IPS DF 6.9 (cell line): ENCODE measurements around the gene ASIC4.

Source experiments
- DNase-seq: peaks from one replicate; pipeline ENCODE4 v3.0.0-alpha.2; 2013; ENCODE audit warnings: low read depth, low spot score
- H3K27ac ChIP-seq: one replicate; pipeline ENCODE4 v1.5.1; 2013; ENCODE audit warnings: low read length, control low read depth
- H3K27me3 ChIP-seq: 2 replicates; pipeline ENCODE4 v1.6.1; 2013; ENCODE audit warnings: mild to moderate bottlenecking, low read length; ENCODE audit not compliant: control insufficient read depth, insufficient read depth
- H3K36me3 ChIP-seq: 2 replicates; pipeline ENCODE4 v1.6.1; 2013; ENCODE audit warnings: low read length; ENCODE audit not compliant: control insufficient read depth, insufficient read depth
- H3K4me1 ChIP-seq: 2 replicates; pipeline ENCODE4 v1.6.1; 2013; ENCODE audit warnings: low read length; ENCODE audit not compliant: control insufficient read depth, insufficient read depth
- H3K4me3 ChIP-seq: 2 replicates; pipeline ENCODE4 v1.5.1; 2013; ENCODE audit warnings: mild to moderate bottlenecking, low read length
- H3K9me3 ChIP-seq: 2 replicates; pipeline ENCODE4 v1.6.1; 2013; ENCODE audit warnings: low read length, inconsistent platforms; ENCODE audit not compliant: control insufficient read depth, insufficient read depth
- WGBS: extraction: QIAGEN DNeasy Blood & Tissue Kit; methylation state at CpG from one replicate; pipeline ENCODE4 v1.1.7; 2013; ENCODE audit warnings: mixed read lengths, missing lambda C conversion rate; ENCODE audit not compliant: insufficient read length, insufficient coverage; 5-methylcytosine and 5-hydroxymethylcytosine counted together

The ASIC4 gene

GRCh38 chr2:219543596-219544358 lies 29.5 kb downstream of the ASIC4 start, which contains the start of the genes CHPF and TMEM198:
Gene CHPF (minus strand): TSS chr2:219543809. CDS start chr2:219543538, 271 bp downstream.
Gene TMEM198 (plus strand): TSS chr2:219544028. CDS start chr2:219544728, 700 bp downstream.
- Histone ChIP-seq H3K27ac (no peak within 1 kb of the TSS), H3K9me3 (no peaks in the 10 kb centered on the region), H3K36me3 (peaks cover 22% of the 10 kb centered on the region), H3K27me3 (no peaks in the 10 kb centered on the region), H3K4me3 (peak within 1 kb of the TSS; percentile 97), H3K4me1 (0 out of 2 replicates have a peak, but pooled peaks cover 3% of the 10 kb centered on the region)
- DNase-seq: peak; percentile 94
- WGBS: no CpG with 5 or more reads among the region's 75 CpGs

- no peaks in the 10 kb centered on the region for H3K9me3 ChIP-seq
- H3K27me3 ChIP-seq: no peaks in the 10 kb centered on the region
- DNase-seq: no peak
- peak overlapping the region; percentile 40; the same call in 1 of the 2 replicates for H3K4me3 ChIP-seq
- no peak overlapping the region for H3K27ac ChIP-seq
- H3K4me1 ChIP-seq: 0 out of 2 replicates have a peak, but pooled peaks cover 3% of the 10 kb centered on the region
- H3K36me3 ChIP-seq: peaks cover 17% of the 10 kb centered on the region
- WGBS: no CpG with 5 or more reads among the region's 9 CpGs
These were observed 30.3 kb downstream of the ASIC4 start for GRCh38 chr2:219544567-219544966.

- no peaks in the 10 kb centered on the region for H3K9me3 ChIP-seq
- H3K36me3 ChIP-seq: peaks cover 8% of the 10 kb centered on the region
- WGBS: no CpG with 5 or more reads among the region's 3 CpGs
- no peak for DNase-seq
- H3K27ac ChIP-seq: no peak overlapping the region
- 0 out of 2 replicates have a peak, but pooled peaks cover 3% of the 10 kb centered on the region for H3K4me1 ChIP-seq
- no peak overlapping the region for H3K4me3 ChIP-seq
- H3K27me3 ChIP-seq: no peaks in the 10 kb centered on the region
These were observed 31.1 kb downstream of the ASIC4 start for GRCh38 chr2:219545295-219545942.

- no CpG with 5 or more reads among the region's 4 CpGs for WGBS
- no peak for DNase-seq
- H3K27me3 ChIP-seq: no peaks in the 10 kb centered on the region
- no peak overlapping the region for H3K27ac ChIP-seq
- H3K4me3 ChIP-seq: no peak overlapping the region
- 0 out of 2 replicates have a peak, but pooled peaks cover 5% of the 10 kb centered on the region for H3K4me1 ChIP-seq
- no peaks in the 10 kb centered on the region for H3K9me3 ChIP-seq
- peaks cover 7% of the 10 kb centered on the region; the same call in 1 of the 2 replicates for H3K36me3 ChIP-seq
These were observed 31.7 kb downstream of the ASIC4 start for GRCh38 chr2:219545943-219546352.

- H3K27me3 ChIP-seq: no peaks in the 10 kb centered on the region
- WGBS: no CpG with 5 or more reads among the region's 26 CpGs
These were observed 33.3 kb downstream of the ASIC4 start for GRCh38 chr2:219547621-219548020.

GRCh38 chr2:219548990-219549389 lies 34.7 kb downstream of the ASIC4 start:
- no peak for DNase-seq
- Histone ChIP-seq H3K9me3 (no peaks in the 10 kb centered on the region), H3K4me3 (no peak overlapping the region), H3K36me3 (peaks cover 7% of the 10 kb centered on the region; the same call in 1 of the 2 replicates), H3K27me3 (no peaks in the 10 kb centered on the region; the same call in 1 of the 2 replicates), H3K4me1 (0 out of 2 replicates have a peak, but pooled peaks cover 5% of the 10 kb centered on the region), H3K27ac (no peak overlapping the region)
- no CpG with 5 or more reads among the region's 18 CpGs for WGBS

More at GRCh38 chr2:219547621-219548020, 33.3 kb downstream of the ASIC4 start:
- H3K36me3 ChIP-seq: peaks cover 7% of the 10 kb centered on the region; the same call in 1 of the 2 replicates
- DNase-seq: no peak
- H3K4me3 ChIP-seq: no peak overlapping the region
- H3K4me1 ChIP-seq: 0 out of 2 replicates have a peak, but pooled peaks cover 5% of the 10 kb centered on the region
- H3K9me3 ChIP-seq: no peaks in the 10 kb centered on the region
- H3K27ac ChIP-seq: no peak overlapping the region

- H3K36me3 ChIP-seq: peaks cover 7% of the 10 kb centered on the region; the same call in 1 of the 2 replicates
- no peaks in the 10 kb centered on the region; the same call in 1 of the 2 replicates for H3K27me3 ChIP-seq
- no peak overlapping the region for H3K4me3 ChIP-seq
- H3K27ac ChIP-seq: no peak overlapping the region
- no peaks in the 10 kb centered on the region for H3K9me3 ChIP-seq
- WGBS: no CpG with 5 or more reads among the region's 9 CpGs
- H3K4me1 ChIP-seq: 0 out of 2 replicates have a peak, but pooled peaks cover 4% of the 10 kb centered on the region
- no peak for DNase-seq
These were observed 35.3 kb downstream of the ASIC4 start for GRCh38 chr2:219549619-219550018.

GRCh38 chr2:219551441-219552381 lies 37.4 kb downstream of the ASIC4 start:
- WGBS: no CpG with 5 or more reads among the region's 54 CpGs
- no peak for DNase-seq
- no peaks in the 10 kb centered on the region for H3K9me3 ChIP-seq
- no peaks in the 10 kb centered on the region; the same call in 1 of the 2 replicates for H3K27me3 ChIP-seq
- H3K4me1 ChIP-seq: 0 out of 2 replicates have a peak, but pooled peaks cover 4% of the 10 kb centered on the region
- peak overlapping the region; percentile 65; the same call in 1 of the 2 replicates for H3K4me3 ChIP-seq
- H3K27ac ChIP-seq: no peak overlapping the region
- H3K36me3 ChIP-seq: peaks cover 7% of the 10 kb centered on the region; the same call in 1 of the 2 replicates

- H3K9me3 ChIP-seq: no peaks in the 10 kb centered on the region
- H3K4me1 ChIP-seq: 0 out of 2 replicates have a peak, but pooled peaks cover 4% of the 10 kb centered on the region
- H3K27me3 ChIP-seq: no peaks in the 10 kb centered on the region; the same call in 1 of the 2 replicates
- H3K4me3 ChIP-seq: peak overlapping the region; percentile 65; the same call in 1 of the 2 replicates
- H3K36me3 ChIP-seq: peaks cover 7% of the 10 kb centered on the region; the same call in 1 of the 2 replicates
- no peak for DNase-seq
- H3K27ac ChIP-seq: no peak overlapping the region
- WGBS: no CpG with 5 or more reads among the region's 99 CpGs
These were observed 38.3 kb downstream of the ASIC4 start for GRCh38 chr2:219552382-219553167.
